HG03097 (cell line): ENCODE measurements around the gene TOP2A.
A peak's percentile ranks its signal among the peaks of the same experiment; 100 is the strongest.

ENCODE experiments used
- ATAC-seq: cut with Tn5 transposase; IDR thresholded peaks from one replicate; pipeline ENCODE4 v1.9.1; 2021; ENCODE audit not compliant: unreplicated experiment, low FRiP score

TOP2A gene

DNA sequence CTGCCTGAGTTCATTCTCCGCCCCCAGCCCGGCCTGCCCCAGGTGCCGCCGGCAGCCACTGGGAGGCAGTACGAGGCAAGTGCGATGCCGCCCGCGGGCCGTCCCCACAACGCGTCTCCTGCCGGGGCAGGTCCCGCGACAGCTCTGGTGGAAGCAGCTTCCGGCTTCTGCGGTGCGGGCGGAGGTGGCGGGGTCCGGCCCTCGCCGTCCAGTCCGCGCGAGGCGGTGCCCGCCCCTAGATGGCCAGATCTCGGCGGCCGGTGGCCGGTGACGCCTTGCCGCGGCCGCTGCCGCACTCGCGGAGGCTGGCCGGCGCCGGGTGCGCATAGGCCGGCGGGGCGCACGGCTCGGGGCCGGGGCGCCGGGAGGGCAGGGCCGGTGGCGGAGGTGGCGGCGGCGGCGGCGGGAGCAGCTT, 55.0 kb downstream of the TOP2A start:
- ATAC-seq, result peak; percentile 71

DNA sequence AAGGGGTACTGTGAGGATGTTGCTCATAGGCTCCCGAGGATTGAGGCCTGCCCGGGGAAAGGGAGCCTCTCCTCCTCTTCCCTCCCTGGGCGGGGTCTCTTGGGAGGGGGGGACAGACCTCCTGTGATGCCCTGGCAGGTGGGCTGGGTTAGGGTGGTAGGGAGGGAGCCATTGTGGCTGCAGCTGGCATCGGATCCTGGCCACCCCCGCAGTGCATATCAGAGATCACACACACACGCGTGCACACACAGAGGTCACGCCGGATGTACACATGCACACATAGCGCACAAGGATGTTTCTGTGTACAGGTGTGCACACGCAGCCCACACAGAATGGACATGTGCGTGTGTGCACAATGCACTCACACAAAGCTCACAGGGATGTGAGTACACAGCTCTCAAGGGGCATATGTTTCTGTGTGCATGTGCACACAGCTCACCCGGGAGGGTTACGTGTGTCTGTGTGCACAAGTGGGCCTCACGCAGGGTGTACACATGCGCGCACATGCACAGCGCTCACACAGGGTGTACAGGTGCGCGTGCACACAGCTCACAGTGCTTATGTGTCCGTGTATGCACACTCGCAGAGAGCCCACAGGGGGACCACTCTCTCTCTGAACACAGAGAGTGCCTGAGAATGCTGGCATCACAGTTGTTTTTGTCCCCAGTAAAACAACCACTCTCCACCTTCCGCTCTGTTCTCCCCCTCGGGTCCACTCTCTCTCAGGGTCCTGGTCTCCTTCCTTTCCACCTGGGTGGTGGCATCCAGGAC, 55.6 kb downstream of the TOP2A start:
- peak; percentile 19 for ATAC-seq

DNA sequence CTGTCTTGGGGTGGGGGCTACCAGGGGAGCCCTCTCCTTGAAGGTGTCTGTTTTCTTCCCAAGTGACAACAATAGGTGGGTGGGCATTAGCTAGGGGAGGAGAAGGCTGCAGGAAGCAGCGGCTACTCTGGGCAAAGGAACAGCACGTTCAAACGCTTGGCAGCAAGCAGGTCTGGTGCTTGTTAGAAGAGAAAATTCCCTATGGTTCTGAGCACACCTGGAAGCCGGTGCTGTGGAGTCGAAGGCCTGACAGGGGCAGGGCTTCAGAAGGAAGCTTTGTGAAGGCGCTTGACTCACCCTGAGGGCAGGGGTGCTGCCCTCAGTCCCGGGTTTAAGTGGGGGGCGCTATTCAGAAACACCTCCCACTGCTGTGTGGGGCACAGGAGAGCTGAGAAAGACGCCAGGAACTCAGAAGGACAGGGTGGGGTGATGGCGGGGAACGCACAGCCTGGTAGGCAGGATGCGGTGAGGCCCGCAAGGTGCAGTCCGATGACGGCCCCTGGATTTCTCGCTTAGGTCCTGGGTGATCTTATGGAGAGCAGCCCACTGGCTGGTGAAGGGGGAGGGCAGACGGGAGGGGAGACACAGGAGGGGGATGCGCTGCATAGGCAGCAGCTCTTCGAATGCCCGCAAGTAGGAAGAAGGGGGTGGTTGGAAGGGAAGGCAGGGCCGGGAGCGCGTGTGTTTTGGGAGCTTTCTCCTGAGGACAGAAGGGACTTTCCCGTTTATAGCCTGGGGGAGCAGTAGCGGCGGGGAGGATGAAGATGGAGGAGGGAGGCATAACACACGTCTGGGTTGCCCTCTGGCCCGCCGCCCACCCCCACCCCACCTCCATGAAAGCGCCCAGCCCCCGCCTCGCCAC, 56.4 kb downstream of the TOP2A start:
- no peak for ATAC-seq

DNA sequence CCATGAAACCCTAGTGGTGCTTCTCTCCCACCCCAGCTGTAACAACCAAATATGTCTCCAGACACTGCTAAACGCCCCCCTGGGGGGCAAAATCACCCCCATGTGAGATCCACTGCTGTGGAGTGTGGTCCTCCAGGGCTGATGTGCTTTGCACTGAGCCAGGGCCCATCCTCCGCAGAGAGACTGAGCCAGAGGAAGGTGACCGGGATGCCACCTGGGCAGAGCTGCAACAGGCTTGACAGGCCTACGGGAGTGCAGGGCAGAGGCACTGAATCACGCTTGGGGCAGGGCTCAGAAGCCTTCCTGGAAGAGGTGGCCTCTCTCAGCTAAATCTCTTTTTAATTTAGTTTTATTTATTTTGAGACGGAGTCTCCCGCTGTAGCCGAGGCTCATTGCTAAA, 57.6 kb downstream of the TOP2A start:
- no peak for ATAC-seq

DNA sequence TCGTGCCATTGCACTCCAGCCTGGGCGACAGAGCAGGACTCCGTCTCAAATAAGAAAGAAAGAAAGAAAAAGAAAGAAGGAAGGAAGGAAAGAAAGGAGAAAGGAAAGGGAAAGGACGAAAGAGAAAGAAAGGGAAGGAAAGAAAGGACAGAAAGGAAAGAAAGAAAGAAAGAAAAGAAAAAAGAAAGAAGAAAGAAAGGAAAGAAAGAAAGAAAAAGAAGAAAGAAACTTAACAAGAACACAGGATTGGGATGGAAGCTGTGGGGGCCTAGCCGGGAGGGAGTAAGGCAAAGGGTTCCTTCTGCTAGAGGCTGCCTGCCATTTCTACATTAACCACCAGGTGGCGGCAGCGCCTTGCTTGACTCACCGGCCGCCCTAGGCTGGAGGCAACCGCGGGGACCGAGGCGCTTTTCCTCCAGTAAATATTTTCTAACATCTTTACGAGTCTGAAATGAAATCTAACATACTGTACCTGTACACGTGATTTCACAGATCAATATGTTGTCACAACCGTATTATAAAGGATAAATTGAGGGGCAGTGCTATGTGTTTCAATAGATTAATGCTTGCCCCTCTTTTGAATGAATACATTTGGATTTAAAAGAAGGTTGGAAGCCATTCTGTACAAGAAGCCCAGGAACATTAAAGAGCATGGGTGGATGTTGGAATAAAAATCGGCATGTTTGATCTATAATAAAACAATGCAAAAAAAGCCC, 59.2 kb downstream of the TOP2A start:
- ATAC-seq, result peak; percentile 46

- no peak for ATAC-seq
Observed at GRCh38 chr17:40356990-40357881, 60.5 kb downstream of the TOP2A start.

DNA sequence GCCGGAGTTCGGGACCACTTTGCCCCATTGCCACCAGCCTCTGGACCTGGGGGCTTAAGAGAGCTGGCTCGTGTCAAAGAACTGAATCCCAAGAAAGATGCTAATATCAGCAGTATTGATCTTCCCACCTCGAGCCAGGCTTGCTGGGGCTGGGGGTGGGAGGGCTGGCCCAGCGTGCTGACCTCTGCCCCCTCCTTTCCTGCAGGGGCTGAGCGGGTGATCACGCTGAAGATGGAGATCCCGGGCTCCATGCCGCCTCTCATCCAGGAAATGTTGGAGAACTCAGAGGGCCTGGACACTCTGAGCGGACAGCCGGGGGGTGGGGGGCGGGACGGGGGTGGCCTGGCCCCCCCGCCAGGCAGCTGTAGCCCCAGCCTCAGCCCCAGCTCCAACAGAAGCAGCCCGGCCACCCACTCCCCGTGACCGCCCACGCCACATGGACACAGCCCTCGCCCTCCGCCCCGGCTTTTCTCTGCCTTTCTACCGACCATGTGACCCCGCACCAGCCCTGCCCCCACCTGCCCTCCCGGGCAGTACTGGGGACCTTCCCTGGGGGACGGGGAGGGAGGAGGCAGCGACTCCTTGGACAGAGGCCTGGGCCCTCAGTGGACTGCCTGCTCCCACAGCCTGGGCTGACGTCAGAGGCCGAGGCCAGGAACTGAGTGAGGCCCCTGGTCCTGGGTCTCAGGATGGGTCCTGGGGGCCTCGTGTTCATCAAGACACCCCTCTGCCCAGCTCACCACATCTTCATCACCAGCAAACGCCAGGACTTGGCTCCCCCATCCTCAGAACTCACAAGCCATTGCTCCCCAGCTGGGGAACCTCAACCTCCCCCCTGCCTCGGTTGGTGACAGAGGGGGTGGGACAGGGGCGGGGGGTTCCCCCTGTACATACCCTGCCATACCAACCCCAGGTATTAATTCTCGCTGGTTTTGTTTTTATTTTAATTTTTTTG, 61.6 kb downstream of the TOP2A start:
- ATAC-seq, result no peak

- no peak for ATAC-seq
Observed at GRCh38 chr17:40355123-40355803, 62.4 kb downstream of the TOP2A start.

GRCh38 chr17:40354221-40355122, 63.2 kb downstream of the TOP2A start:
- no peak for ATAC-seq

DNA sequence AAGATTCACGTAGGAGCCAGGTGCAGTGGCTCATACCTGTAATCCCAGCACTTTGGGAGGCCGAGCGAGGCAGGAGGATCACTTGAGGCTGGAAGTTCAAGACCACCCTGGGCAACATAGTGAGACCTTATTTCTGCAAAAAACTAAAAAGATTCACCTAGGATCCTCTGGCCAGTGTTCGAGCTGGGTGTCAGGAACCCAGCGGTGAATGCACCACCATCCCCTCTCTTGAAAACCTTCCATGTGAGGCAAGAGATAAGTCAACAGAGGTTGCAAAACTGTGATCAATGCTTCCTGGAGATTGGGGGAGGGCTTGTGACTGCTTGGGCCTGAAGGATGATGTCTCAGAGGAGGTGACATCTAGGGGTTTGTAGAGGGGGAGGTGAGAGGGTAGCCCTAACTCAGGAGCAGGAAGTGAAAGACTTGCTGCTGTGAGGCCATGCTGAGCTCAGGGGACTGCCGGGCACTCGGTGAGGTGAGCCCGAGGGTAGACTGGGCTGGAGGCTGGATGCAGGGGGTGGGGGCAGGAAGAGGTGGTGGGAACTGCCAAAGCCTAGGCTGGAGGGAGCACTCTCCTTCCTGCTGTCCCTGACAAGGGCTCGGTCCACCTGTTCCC, 64.8 kb downstream of the TOP2A start:
- no peak for ATAC-seq

- no peak for ATAC-seq
Observed at GRCh38 chr17:40352237-40352778, 65.4 kb downstream of the TOP2A start.

- no peak for ATAC-seq
Observed at GRCh38 chr17:40351359-40352236, 66.1 kb downstream of the TOP2A start.

DNA sequence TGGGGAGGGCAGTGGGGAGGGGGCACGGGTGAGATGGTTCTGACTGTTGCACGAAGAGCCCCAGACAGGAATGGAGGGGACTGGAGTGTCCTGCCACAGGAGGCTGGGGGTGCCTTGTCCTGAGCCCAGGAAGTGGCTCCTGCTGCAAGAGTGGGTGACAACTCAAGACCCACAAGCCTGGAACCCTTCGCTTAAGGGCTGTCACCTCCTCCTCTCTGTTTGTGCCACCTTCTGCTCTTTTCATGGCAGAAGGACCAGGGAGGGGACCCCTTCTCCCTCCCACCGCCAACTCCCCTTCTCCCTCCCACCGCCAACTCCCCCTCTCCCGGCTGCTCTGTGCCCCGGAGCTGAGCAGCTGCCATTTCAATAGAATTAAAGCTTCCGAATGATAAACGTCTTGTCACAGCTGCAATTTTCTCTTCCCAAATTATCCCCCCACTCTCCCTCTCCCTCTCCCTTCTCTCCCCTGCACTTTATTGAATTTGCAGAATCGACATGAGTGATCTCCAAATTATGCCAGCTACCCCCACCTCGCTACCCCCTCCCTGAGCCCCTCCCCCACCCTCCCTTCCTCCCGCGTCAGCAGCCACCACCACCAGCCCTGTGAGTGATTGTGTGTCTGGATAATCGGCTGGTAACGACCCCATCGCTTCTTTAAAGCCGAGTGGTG, 66.9 kb downstream of the TOP2A start:
- no peak for ATAC-seq

GRCh38 chr17:40349895-40350688, 67.6 kb downstream of the TOP2A start:
- no peak for ATAC-seq
